HG03469 (cell line): ENCODE results near the gene LCLAT1.
A peak's percentile ranks its signal among the peaks of the same experiment; 100 is the strongest.

Experiments used
- ATAC-seq: cut with Tn5 transposase; IDR thresholded peaks from one replicate; pipeline ENCODE4 v1.9.1; 2021; ENCODE audit warnings: mild to moderate bottlenecking, moderate library complexity, moderate number of reproducible peaks; ENCODE audit not compliant: unreplicated experiment

LCLAT1 gene

DNA sequence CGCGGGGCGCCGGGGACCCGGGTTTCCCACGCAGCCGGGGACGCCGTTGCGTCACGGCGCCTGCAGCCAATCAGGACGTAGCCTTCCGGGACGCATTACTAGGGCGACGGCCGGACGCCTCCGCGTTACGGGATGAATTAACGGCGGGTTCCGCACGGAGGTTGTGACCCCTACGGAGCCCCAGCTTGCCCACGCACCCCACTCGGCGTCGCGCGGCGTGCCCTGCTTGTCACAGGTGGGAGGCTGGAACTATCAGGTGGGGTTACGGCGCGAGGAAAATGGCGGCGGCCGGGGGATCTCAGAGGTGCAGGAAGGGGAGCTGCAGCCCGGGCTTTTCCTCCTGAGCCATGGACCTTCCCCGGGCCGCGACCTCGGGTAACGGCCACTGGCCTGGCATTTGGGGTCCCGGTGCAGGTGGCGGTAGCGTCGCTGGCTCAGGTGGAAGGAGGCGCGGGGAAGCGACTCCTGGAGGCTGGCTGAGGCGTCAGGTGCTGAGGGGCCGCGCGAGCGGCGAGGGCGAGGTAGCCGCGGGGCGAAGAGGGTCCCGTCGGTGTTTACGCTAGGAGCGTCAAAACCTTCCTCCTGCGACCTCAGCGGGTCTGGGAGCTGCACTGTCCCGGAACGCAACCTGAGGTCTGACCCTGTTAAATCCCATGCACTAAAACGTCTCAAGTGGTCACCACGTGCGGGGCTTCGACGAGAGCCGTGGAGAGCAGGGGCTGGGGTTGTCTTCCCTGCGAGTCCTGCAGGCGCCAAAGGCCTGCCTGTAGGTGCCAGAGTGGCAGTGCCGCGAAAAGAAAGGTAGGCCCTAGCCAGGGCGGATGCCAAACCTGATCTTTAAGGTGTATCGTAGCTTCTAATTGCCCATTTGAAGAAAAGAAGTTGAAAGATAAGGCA is at the start of gene LCLAT1:
Gene LCLAT1 (plus strand): TSS at position 98 of the 897 bp plus-strand sequence. CDS start 78,345 bp downstream, outside the sequence.
- ATAC-seq = peak; percentile 95

- no peak for ATAC-seq
Observed at GRCh38 chr2:30398084-30398873, 48.8 kb upstream of the LCLAT1 start.

- no peak for ATAC-seq
Observed at GRCh38 chr2:30400151-30400954, 46.7 kb upstream of the LCLAT1 start.

GRCh38 chr2:30402441-30403182 is 44.4 kb upstream of the LCLAT1 start:
- no peak for ATAC-seq

DNA sequence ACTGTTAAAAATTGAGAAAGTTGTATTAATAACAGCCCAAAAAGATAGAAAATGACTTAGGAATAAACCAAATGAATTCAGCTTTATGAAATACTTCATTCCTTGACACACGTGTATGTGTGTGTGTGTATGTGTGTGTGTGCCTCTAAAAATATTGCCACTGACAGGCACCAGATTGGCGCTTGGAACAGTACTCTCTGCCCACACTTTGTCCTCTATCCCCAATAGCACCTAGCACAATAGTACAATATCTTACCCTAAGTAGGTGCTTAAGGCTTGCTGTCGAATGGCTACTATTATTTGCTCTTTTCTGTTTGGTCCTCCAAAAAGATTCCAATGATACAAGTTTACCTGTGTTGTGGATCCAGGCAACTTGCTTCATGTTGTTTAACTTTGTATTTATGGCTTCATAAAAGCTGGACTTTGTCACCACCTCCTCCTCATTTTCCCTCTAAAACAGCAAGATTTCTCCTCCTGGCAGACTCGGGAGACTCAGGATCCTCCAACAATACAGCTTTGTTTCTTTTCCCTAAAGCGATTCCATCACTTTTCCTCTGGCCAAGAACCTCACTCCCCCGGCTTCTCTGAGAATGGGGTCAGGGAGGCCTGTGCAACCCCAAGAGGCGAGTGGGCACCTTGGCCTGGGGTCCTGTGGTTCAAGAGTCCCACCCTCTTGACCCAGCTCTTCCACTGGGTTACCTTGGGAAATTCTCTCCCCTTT is 43.3 kb upstream of the LCLAT1 start:
- no peak for ATAC-seq

DNA sequence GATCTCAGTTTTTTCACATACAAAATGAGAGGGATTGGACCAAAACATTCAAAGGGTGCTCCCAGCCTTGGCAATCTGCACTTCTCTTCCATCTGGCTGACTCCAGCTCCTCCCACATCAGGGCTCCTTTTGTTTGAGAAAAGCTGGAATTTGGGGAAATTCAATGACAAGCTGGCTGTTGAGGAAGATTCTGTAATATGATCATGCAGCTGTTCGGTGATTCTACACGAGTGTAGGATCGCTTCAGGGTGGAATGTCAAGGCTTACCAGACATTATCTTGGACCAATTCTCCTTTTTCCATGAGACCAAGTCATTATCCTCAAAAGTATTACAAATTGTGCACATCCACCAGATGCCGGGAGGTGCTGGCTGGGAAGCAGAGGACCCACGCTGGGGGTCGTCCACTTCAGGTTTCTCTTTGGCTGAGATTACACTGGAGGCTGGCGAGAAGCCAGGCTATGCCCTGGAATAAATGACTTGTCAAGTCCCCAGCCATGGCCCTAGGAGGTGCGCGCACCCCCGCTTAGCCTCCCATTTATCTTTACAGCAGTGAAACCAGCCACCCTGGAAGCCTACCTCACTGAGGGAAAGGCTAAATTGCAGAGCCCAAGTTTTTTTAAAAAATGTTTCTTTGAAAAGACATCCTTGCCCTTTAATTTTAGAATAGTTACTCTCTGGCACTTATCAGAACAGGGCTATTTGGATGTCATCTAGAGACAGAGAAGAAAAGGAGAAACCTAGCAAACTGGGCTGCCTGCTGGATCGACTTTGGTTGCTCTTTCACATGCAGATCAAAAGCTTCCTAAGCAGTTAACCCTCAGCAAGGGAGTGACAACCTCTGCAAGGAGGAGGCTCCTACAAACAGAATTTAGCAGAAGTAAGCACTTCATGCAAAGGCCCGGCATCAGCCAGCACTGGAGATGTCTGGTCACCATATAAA is 42.5 kb upstream of the LCLAT1 start:
- ATAC-seq = no peak

DNA sequence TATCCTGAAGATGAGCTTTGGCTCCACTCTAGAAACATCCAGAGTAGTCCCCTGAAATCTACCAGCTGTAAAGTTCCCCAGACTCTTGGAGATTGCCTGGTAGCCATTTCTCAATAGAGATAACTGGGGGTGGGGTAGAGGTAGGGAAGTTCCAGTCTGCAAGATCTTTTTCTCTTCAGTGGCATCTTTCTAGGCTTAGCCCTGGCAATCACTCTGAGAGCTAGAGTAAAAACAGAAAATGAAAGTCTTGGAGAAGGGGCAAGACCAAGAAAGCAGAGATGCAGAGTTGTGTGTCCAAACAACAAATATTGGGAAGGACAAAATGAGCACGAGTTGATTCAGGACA is 41.8 kb upstream of the LCLAT1 start:
- no peak for ATAC-seq

- ATAC-seq = no peak
Observed at GRCh38 chr2:30406853-30407252, 40.2 kb upstream of the LCLAT1 start.

DNA sequence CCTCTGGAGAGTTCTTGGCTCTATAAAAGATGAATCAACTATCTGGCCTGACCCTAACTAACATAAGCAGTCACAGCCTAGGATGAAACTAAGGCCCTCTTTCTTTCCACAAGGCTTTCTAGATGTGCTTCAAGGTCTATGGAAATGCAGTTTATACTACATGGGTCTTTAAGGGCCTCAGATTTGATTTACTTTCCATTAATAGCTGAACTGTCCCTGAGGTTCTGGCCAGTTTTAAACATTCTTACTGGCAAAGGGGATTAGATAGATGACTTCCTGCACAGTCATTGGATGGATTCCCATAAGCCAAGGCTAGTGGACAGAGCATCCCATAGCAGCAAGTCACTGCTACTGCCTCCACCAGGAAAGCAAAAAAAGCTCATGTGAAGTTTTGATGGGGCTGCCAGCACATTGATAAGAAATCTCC is 38.1 kb upstream of the LCLAT1 start:
- no peak for ATAC-seq

GRCh38 chr2:30410217-30410616 is 36.8 kb upstream of the LCLAT1 start:
- no peak for ATAC-seq

- ATAC-seq = no peak
Observed at GRCh38 chr2:30412047-30412683, 34.9 kb upstream of the LCLAT1 start.

DNA sequence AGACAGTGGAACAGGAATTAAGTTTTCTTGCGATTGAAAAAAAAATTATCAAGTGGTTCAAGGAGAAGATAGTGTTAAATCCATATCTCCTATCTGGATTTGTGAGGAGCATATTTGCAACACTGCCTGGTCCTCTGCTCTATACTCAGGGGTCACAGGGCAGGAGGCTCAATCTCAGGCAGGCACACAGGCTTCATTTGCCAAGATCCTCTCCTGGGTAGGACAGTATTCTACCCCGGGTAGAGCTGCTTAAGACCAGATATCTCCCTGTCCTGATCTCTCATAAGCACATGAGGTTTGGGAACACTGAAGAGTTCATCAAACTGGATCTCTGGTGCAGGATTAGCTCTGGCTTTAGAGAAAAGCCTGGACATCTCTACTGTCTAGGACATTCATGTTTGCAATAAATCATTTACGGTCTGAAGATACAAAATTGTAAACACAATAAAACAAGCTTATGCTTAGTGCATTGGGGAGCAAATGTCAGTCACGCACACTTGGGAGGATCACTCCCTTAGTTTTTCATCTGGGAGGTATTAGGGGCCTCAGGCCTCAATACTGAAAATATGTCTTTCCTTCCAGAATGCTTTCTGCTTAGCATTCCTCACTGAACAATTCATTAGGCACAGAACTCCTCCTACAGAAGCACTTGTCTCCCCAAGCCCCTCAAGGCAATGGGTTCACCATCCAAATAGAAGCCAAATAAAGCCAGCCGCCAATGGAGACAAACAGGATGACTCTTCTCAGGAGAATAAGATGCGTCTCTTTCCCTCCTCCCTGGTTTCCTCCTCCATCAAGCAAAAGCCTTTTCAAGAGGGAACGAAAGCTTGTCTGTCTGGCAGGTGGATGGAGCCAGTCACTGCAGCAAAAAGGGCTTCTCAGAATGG is 34.1 kb upstream of the LCLAT1 start:
- ATAC-seq = no peak

GRCh38 chr2:30414961-30415360 is 32.1 kb upstream of the LCLAT1 start:
- ATAC-seq = no peak

DNA sequence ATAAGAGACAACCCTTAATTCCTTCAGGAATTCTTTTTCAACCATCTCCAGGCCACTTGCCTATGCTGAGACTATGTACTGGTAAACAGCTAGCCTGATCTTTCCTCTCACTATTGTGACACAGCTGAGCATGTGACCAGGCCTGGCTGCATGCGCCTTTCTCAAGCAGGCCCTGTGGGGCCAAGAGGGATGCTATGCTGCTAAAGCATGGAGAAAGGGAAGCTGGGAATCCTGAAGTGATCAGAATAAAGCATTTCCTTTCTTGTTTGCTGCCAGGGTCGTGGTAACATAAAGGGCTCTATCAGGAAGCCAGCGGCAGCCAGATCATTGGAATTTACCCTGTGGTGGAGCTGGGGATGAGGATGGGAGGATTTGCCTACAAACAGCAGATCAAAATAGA is 29.8 kb upstream of the LCLAT1 start:
- no peak for ATAC-seq

DNA sequence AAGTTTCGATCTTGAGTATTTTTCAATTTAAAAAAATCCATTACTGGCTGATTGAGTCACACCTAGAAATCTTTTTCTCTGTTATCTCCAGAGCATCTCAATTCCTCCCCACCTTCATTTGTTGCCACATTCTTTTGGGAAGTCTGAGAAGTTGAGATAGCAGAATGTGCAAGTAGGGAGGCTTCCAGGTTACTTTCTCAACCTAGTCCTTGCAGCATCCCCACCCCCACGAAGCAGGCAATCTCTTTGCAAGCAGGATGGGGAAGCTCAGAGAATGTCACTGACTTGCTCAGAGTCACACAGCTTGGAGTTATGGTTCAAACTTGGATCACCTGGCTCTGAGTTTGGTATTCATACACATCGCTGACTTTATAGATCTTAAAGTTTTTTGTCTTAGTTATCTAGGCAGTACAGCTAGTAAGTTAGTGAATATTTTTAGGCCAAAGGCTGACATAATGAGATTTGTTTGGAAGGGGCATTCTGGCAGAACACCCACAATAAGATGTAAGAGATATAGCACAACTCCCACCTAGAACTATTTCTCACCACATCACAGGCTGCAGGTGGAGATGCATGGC is 25.9 kb upstream of the LCLAT1 start:
- ATAC-seq = no peak

GRCh38 chr2:30421604-30422443 is 25.2 kb upstream of the LCLAT1 start:
- no peak for ATAC-seq
